GM20431 (cell line): ENCODE measurements around the gene TSPAN15.
"Not testable (repeated sequence)": the region's sequence is repeated elsewhere in the genome, so short reads cannot be mapped to it uniquely, and the experiment has no call there.

Experiments
- in situ Hi-C: fragments of 300-500 bp; cut with MseI, MboI; formaldehyde crosslinking; loops from one replicate; pipeline ENCODE4 v1.15.0; 2020; ENCODE audit warnings: low sequenced_read_pairs; ENCODE audit not compliant: unreplicated experiment

TSPAN15 gene

GRCh38 chr10:69443354-69443753 is 7.9 kb upstream of the TSPAN15 start:
- in situ Hi-C loops: no loop called here

GRCh38 chr10:69445041-69445440 is 6.2 kb upstream of the TSPAN15 start:
- in situ Hi-C loops: no loop called here

- in situ Hi-C loops: no loop called here
Observed at GRCh38 chr10:69446229-69446628, 5.0 kb upstream of the TSPAN15 start.

DNA sequence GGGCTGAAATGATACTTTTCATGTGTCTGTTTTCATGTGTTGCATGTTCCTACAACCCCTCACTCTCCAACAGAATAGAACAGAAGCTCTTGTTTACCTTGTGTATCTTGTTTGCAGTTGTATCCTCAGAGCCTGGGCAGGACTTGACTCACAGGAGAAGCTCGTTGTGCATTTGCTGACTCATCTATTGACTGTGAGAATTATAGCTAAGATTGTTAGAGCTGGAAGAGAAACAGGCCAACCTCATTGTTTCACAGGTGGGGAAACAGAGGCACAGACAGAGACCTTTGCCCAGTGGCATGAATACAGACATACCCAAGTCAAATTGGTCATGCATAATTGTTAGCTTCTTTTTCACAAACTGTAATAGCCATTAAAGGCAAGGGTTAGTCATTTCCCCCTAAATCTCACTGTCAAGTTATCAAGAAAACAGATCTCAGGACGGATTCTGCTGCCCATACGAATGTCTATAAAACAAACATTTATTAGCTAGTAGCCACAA is 4.6 kb upstream of the TSPAN15 start:
- in situ Hi-C loops: no loop called here

GRCh38 chr10:69449841-69450240 is 1.4 kb upstream of the TSPAN15 start:
- in situ Hi-C loops: no loop called here

DNA sequence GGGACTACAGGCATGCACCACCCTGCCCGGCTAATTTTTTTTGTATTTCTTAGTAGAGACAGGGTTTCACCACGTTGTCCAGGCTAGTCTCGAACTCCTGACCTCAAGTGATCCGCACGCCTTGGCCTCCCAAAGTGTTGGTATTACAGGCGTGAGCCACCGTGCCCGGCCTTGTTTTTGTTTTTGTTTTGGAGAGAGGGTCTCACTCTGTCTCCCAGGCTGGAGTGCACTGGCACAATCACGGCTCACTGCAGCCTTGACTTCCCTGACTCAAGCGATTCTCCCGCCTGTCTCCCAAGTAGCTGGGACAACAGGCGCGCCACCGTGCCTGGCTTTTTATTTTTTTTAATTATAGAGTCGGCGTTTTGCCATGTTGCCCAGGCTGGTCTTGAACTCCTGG is 870 bp upstream of the TSPAN15 start:
- in situ Hi-C loops: not testable (repeated sequence)

DNA sequence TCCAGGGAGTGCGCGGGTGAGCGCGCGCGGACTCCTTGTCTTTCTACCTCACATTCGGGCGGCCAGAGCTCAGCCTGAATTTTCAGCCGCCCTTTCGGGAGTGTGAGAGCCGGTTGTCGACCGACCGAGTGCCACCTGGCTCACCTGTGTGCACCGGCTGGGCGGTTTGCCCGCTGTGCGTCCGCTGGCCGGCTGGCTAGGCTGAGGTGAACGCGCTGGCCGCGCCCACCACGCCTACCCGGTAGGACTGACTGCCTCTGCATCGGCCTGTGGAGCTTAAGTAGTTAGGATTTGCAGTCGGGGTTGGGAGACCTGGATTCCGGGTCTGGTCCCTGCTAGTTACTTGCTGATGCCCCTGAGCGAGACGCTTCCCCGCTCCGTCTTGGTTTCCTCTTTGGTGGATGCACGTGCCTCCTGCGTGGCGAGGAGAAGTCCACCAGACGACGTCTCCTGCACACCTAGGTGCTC is 553 bp downstream of the TSPAN15 start:
- in situ Hi-C loops: no loop called here

- in situ Hi-C loops: no loop called here
Observed at GRCh38 chr10:69452676-69453415, 1.6 kb downstream of the TSPAN15 start.

DNA sequence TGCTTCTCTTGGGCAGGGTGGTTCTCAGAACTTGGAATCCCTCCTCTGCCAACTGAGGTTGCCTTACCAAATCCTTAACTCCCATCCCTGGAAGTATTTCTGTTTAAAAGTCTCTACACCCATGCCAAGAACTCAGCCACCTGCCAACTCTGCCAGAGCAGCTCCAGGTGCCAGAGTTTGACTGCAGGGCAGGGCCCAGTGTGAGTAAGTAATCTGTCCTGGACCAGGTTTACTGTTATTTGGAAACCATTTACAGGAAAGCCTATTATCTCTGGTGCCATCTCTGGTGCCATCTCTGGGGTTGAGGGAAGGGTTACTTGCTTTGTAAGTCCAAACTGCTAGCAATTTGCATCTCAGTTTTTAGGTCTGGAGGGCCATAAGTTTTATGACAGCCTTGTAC is 2.5 kb downstream of the TSPAN15 start:
- in situ Hi-C loops: no loop called here

DNA sequence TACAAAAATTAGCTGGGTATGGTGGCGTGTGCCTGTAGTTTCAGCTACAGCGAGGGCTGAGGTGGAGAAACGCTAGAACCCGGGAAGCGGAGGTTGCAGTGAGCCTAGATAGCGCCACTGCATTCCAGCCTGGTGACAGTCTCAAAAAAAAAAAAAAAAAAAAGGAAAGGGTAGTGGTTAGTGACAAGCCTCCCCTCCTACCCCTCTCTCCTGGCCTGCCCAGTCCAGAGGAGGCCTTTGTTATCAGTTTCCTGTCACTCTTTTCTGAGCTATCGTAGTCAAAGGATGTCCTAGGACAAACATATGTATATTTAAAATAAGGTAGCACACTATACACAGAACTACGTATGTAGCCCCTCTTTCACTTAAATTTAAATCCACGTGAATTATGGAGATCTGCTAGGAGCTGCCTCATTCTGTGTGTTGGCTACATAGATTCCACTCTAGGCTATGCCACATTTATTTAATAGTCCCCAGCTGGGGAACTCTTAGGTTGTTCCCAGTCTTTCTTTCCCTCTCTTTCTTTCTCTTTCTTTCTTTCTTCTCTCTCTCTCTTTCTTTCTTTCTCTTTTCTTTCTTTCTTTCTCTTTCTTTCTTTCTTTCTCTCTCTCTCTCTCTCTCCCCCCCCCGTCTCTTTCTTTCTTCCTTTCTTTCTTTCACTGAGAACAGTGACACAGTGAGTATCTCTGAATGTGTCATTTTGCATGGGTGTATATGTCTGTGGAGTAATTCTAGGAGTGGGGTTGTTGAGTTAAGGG is 3.9 kb downstream of the TSPAN15 start:
- in situ Hi-C loops: no loop called here

DNA sequence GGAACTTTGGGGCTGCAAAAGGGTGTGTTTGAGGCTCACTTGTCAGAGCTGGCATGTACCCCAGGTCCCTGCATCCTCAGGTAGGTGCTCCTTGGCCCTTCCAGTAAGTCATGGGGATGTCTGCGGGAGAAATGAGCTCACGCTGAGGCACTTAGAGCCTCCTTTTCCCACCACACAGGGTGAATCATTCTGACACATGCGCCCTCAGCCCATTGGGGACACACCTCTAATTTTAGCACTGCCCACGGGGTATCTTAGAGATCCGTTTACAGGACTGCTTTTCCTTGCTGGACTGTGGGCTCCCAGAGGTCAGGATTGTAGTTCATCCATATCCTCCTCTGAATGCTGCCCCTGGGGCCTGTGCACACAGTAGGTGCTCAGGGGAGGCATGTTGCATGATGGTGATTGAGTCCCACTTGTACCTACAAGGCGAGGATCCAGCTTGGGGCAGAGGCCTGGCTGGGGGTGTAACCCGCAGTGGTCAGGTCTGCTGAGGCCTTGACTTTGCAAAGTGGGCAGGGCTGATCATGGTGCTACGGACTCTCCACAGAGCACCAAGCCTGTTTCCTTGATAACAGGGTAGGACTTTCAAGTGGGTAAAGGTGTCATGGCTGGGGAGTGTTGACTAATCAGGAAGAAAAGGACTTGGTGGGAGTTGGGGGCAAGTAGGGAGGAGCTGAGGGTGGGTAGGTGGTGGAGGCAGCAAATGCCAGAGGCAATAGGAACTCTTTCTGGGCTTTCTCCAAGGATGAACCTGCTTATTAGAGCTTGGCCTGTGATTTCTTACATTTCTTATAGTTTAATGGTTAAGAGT is 5.8 kb downstream of the TSPAN15 start:
- in situ Hi-C loops: no loop called here

DNA sequence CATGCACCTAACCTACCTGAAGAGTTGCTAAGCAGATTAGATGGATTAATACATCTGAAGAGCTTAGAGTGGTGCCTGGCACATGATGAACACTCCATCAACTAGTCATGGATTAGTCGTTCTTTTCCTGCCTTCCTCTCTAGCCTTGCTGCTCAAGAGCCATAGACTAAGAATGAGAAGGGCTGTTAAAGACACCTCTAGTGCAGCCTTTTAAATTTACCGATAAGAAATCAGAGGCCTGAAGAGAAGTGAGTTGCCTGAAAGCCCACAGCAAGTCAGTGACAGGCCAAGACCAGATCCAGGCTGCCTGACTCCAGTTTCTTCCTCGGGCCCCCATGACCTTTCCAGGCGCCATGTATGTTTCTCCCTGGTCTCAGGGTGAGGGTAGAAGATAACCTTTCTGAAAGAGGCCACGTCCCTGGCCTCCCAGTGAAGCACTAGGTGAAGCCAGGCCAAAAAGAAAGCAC is 6.5 kb downstream of the TSPAN15 start:
- in situ Hi-C loops: no loop called here

DNA sequence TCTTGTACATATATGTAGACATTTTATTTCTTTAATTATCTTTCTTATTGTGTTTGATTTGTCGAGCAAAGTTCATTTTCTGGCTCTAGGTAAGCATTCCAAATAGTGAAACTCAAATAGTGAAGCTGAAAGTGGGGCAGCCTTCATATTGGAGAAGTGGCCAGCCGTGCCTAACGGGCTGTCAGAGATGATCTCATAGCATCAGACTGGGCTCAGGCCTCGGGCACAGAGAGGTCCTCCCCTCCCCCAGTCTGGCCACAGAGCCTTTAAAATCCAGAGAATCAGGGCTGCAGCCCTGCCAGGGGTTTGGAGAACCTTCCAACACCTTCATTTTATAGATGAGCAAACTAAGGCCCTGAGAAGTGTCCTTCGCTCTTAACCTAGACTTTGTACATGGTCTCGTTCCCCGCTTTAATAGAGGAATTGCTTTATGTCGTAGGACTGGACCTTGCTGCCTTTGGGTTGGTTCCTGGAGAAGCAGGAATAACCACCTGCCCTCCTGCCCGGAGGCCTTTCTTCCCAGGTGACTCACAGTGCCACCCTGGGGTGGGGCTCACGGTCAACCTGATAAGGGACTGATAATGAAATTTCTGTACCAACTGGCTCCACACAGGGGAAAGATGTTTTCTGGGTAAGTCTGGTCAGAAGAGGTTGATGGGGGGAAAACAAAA is 7.3 kb downstream of the TSPAN15 start:
- in situ Hi-C loops: no loop called here

GRCh38 chr10:69459101-69459790 is 8.0 kb downstream of the TSPAN15 start:
- in situ Hi-C loops: no loop called here

- in situ Hi-C loops: no loop called here
Observed at GRCh38 chr10:69459893-69460575, 8.8 kb downstream of the TSPAN15 start.

DNA sequence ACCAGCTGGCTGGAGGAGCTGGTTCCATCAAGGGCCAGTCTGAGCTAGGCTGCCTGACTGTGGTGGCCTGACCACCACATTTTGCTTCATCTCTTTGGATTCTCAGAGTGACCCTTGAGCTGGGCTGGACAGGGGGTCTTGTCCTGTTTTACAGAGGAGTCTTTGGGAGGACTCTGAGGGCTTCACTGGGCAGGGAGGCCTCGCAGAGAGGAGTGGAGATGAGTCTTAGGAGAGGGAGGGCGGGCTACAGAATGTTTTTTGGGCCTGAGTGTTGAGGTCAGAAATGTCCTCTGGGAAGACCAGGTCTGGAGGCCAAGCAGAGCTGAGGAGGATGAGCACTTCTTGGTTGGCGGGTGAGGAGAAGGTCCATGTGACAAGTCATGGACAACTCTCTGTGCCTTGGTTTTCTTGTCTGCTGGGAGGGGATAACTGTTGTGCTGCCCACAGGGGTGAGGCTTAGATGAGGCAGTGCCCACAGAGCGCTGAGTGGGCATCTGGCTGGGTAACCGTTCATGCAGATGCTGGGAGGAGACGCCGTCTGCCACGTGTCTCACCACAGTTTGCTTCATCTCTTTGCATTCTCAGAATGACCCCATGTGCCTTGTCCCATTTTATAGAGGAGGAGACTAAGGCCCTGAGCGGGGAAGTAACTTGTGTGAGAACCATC is 9.4 kb downstream of the TSPAN15 start:
- in situ Hi-C loops: no loop called here

DNA sequence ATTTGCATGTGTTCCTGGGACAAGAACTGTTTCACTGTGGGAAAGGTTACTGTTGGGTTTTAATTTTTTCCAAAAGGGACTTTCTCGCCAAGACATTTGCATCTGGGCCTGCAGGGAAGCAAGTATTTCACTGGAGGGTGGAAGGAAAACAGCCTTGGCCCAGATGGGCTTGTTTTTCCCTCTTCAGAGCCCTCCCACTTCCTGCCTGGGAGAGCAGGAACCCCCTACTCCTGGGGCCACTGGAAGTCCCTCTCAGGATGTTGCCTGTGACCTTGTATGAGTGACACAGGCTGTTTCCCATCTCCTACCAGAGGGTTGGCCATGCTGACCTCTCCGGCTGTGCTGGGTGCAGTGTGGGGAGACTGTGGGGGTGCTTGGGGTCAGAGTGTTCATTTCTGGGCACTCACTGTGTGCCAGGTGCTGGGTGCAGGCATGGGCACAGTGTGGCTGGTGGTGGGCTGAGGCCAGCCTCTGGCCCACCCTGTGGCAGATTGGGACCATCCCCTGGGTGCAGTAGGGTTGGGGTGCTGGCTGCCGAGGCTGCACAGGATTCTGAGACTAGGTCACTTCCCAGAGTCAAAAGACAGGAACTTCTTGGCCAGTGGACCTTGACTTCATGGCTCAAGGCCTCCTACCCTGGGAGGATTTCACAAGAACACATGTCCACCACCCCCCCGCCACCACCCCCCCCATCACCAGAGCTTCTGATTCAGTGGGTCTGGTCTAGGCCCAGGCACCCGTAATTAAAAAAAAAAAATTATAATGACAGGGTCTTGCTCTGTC is 10.2 kb downstream of the TSPAN15 start:
- in situ Hi-C loops: no loop called here
